GM23338 (cell line): Measurements from ENCODE around the gene CIDEA. TPM values are rescaled to one million over a fixed set of nuclear protein-coding genes. Genes with fewer than 3 reads are reported as not detected.

Experiments used
- ATAC-seq: fragments of 200-7000 bp; cut with Tn5 transposase; 3 replicates; pipeline ENCODE4 v1.9.1; 2020
- DNase-seq: peaks from one replicate; pipeline ENCODE4 v3.0.0-alpha.2; 2015; ENCODE audit warnings: low spot score
- H2AFZ ChIP-seq: fragments of 200-600 bp; sonication (generic); 2 replicates; pipeline ENCODE4 v1.8.0; 2016; ENCODE audit warnings: antibody characterized with exemption, mild to moderate bottlenecking, moderate library complexity
- H3F3A ChIP-seq: fragments of 200-600 bp; sonication (generic); replicated peaks from 2 replicates; pipeline ENCODE4 v1.8.0; 2017; ENCODE audit warnings: antibody characterized with exemption, mixed run types, low read depth
- H3K27ac ChIP-seq: fragments of 200-600 bp; sonication (generic); 2 replicates; pipeline ENCODE4 v1.6.1; 2016; ENCODE audit warnings: low read depth
- H3K27me3 ChIP-seq: fragments of 200-600 bp; sonication (generic); 2 replicates; pipeline ENCODE4 v1.8.0; 2016; ENCODE audit warnings: mild to moderate bottlenecking, mixed run types, moderate library complexity; ENCODE audit not compliant: insufficient read depth
- H3K36me3 ChIP-seq: fragments of 200-600 bp; sonication (generic); 2 replicates; pipeline ENCODE4 v1.8.0; 2016; ENCODE audit warnings: mild to moderate bottlenecking; ENCODE audit not compliant: insufficient read depth
- H3K4me1 ChIP-seq: fragments of 200-600 bp; sonication (generic); 2 replicates; pipeline ENCODE4 v1.8.0; 2016; ENCODE audit warnings: mild to moderate bottlenecking, moderate library complexity; ENCODE audit not compliant: insufficient read depth
- H3K4me2 ChIP-seq: fragments of 200-600 bp; sonication (generic); 2 replicates; pipeline ENCODE4 v1.7.1; 2017; ENCODE audit warnings: mixed run types
- H3K4me3 ChIP-seq: fragments of 200-600 bp; sonication (generic); 2 replicates; pipeline ENCODE4 v1.6.1; 2016; ENCODE audit warnings: mixed run types
- H3K79me2 ChIP-seq: fragments of 200-600 bp; sonication (generic); replicated peaks from 2 replicates; pipeline ENCODE4 v1.8.0; 2017; ENCODE audit warnings: mild to moderate bottlenecking; ENCODE audit not compliant: insufficient read depth
- H3K9me2 ChIP-seq: fragments of 200-600 bp; sonication (generic); 2 replicates; pipeline ENCODE4 v1.8.0; 2017; ENCODE audit not compliant: insufficient read depth
- H4K20me1 ChIP-seq: fragments of 200-600 bp; sonication (generic); replicated peaks from 2 replicates; pipeline ENCODE4 v1.8.0; 2017; ENCODE audit warnings: mild to moderate bottlenecking; ENCODE audit not compliant: insufficient read depth
- H3K27ac Mint-ChIP-seq: 2 replicates; pipeline ENCODE4 v1.8.0; 2020; ENCODE audit warnings: inconsistent platforms, mild to moderate bottlenecking, moderate library complexity, mixed read lengths
- H3K27me3 Mint-ChIP-seq: 3 replicates; pipeline ENCODE4 v1.8.0; 2022; ENCODE audit warnings: low read depth, mild to moderate bottlenecking, moderate library complexity, mixed read lengths, inconsistent platforms; ENCODE audit not compliant: insufficient read depth, poor library complexity
- H3K36me3 Mint-ChIP-seq: 3 replicates; pipeline ENCODE4 v1.8.0; 2021; ENCODE audit warnings: low read depth, mild to moderate bottlenecking, inconsistent platforms, moderate library complexity, mixed read lengths
- H3K4me1 Mint-ChIP-seq: 3 replicates; pipeline ENCODE4 v1.8.0; 2020; ENCODE audit warnings: mild to moderate bottlenecking, inconsistent platforms, mixed read lengths
- H3K4me3 Mint-ChIP-seq: 3 replicates; pipeline ENCODE4 v1.8.0; 2021; ENCODE audit warnings: moderate library complexity, mild to moderate bottlenecking, inconsistent platforms, mixed read lengths
- H3K9me3 Mint-ChIP-seq: 3 replicates; pipeline ENCODE4 v1.8.0; 2020; ENCODE audit warnings: moderate library complexity, mild to moderate bottlenecking, inconsistent platforms, mixed read lengths
- CREB1 ChIP-seq: fragments of 250-450 bp; sonication (Bioruptor Pico); IDR thresholded peaks from 2 replicates; pipeline ENCODE4 v1.5.0; 2020; ENCODE audit warnings: low read depth, mild to moderate bottlenecking, moderate library complexity
- CTCF ChIP-seq, 2 experiments: fragments of 200-600 bp in 1 of 2; sonication (generic) in 1 of 2; conservative IDR thresholded peaks; 2 replicates each; pipeline versions ENCODE4 v1.5.1 to v1.6.1; 2016 to 2017; ENCODE audit warnings: antibody characterized with exemption in 2 of 2, low read depth in 2 of 2, mild to moderate bottlenecking in 2 of 2, moderate library complexity in 1 of 2
- ETS1 ChIP-seq: IDR thresholded peaks from 2 replicates; pipeline ENCODE4 v1.6.1; 2016; ENCODE audit warnings: antibody characterized with exemption
- EZH2 ChIP-seq: fragments of 200-600 bp; sonication (generic); IDR thresholded peaks from one replicate; pipeline ENCODE4 v1.8.0; 2017; ENCODE audit warnings: antibody characterized with exemption, mild to moderate bottlenecking, low read depth; ENCODE audit not compliant: unreplicated experiment
- EZH2phosphoT487 ChIP-seq: fragments of 200-600 bp; sonication (generic); IDR thresholded peaks from one replicate; pipeline ENCODE4 v1.8.1; 2018; ENCODE audit warnings: antibody characterized with exemption; ENCODE audit not compliant: unreplicated experiment
- JUNB ChIP-seq: IDR thresholded peaks from one replicate; pipeline ENCODE4 v1.6.1; 2016; ENCODE audit warnings: antibody characterized with exemption; ENCODE audit not compliant: unreplicated experiment
- REST ChIP-seq: IDR thresholded peaks from one replicate; pipeline ENCODE4 v1.6.1; 2018; ENCODE audit warnings: antibody characterized with exemption; ENCODE audit not compliant: unreplicated experiment
- STAT1 ChIP-seq: IDR thresholded peaks from one replicate; pipeline ENCODE4 v1.6.1; 2016; ENCODE audit warnings: antibody characterized with exemption; ENCODE audit not compliant: unreplicated experiment
- ZNF114 ChIP-seq: fragments of 250-450 bp; sonication (Bioruptor Pico); IDR thresholded peaks from 2 replicates; pipeline ENCODE4 v1.5.0; 2020; ENCODE audit warnings: mild to moderate bottlenecking, moderate library complexity
- ZNF462 ChIP-seq: fragments of 250-450 bp; sonication (Bioruptor Pico); IDR thresholded peaks from 2 replicates; pipeline ENCODE4 v1.5.0; 2020; ENCODE audit warnings: mild to moderate bottlenecking, moderate library complexity
- polyA plus RNA-seq: library from polyadenylated mRNA; unstranded; fragments of >200 nt; fragmentation: Nextera tagmentation; extraction: Ambion mirVana; gene quantifications from 2 replicates; pipeline ENCODE4 v1.2.1, GENCODE V29; 2016
- total RNA-seq: library from RNA; depleted of rRNA; stranded (reverse); fragments of >200 nt; shearing (Covaris generic); gene quantifications from 2 replicates; pipeline ENCODE4 v1.2.3, GENCODE V29; 2014

CIDEA gene
- total and polyA plus RNA-seq, 2 experiments from 2014 or later: 0.45 TPM; not detected in 1

GRCh38 chr18:12296457-12296856 is 42.3 kb downstream of the CIDEA start (continued):
- TF ChIP-seq CTCF (conservative IDR thresholded peaks at IDR 0.05; ENCODE audit: low read depth in 2 of 2) (no peak), EZH2phosphoT487 (no peak)

DNA sequence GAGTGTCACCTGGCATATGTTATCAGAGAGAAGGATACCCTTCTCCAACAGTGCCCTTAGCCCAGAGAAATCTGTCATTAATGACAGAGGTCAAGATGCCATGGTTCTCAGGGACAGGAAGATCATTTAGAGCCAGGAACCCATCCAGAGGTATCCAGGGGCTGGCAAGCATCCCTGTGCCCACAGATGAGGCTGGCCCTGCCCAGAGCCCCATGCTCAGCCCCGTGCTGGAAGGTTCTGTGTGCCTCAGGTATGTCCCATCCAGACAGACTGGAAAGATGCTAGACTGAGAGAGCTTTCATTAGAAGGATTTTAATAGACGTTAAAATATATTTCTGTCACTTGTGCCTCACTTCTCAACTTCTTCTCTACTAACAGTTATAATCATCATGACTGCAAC is 45.7 kb downstream of the CIDEA start:
- no peak for DNase-seq
- Mint-ChIP-seq H3K4me1 (peaks cover 11% of the 10 kb centered on the region), H3K4me3 (no peak overlapping the region), H3K36me3 (no peaks in the 10 kb centered on the region), H3K27ac (no peak overlapping the region), H3K27me3 (peaks cover 14% of the 10 kb centered on the region), H3K9me3 (peaks cover 4% of the 10 kb centered on the region; the same call in 1 of the 3 replicates)
- ATAC-seq: no peak
- Histone ChIP-seq H3K79me2 (no peaks in the 10 kb centered on the region), H3K4me1 (no peaks in the 10 kb centered on the region), H2AFZ (no peak overlapping the region), H3K36me3 (no peaks in the 10 kb centered on the region), H3K9me2 (no peaks in the 10 kb centered on the region), H3K27ac (no peak overlapping the region), H3K4me3 (no peak overlapping the region), H3K4me2 (no peak overlapping the region), H4K20me1 (no peaks in the 10 kb centered on the region), H3K27me3 (peaks cover 4% of the 10 kb centered on the region), H3F3A (no peaks in the 10 kb centered on the region)
- TF ChIP-seq STAT1 (no peak), EZH2phosphoT487 (no peak), ETS1 (no peak), CREB1 (CRISPR knock-in tag) (no peak), REST (no peak), JUNB (no peak), ZNF114 (CRISPR knock-in tag) (no peak), ZNF462 (CRISPR knock-in tag) (no peak), EZH2 (no peak), CTCF (conservative IDR thresholded peaks at IDR 0.05; ENCODE audit: low read depth in 2 of 2) (no peak)
